Right atrium auricular region (tissue), 2 donors: ENCODE results near the gene FAM171A1. TPM values are rescaled to one million over a fixed set of nuclear protein-coding genes. Genes with fewer than 3 reads are reported as not detected.

ENCODE experiments used
- DNase-seq: peaks from one replicate; pipeline ENCODE4 v3.0.0-alpha.2; 2019; ENCODE audit warnings: low spot score
- H3K27ac ChIP-seq, 2 donors: fragments of 200-600 bp; sonication (generic); 1 replicate in 1 of 2; 2 replicates in 1 of 2; pipeline ENCODE4 v1.5.1; 2016 to 2019
- H3K27me3 ChIP-seq, 2 donors: fragments of 200-600 bp; sonication (generic); one replicate each; pipeline versions ENCODE4 v1.5.1 to v1.6.0; 2017 to 2019
- H3K36me3 ChIP-seq: fragments of 200-600 bp; sonication (generic); one replicate; pipeline ENCODE4 v1.5.1; 2016
- H3K4me1 ChIP-seq, 2 donors: fragments of 200-600 bp; sonication (generic); one replicate each; pipeline versions ENCODE4 v1.5.1 to v1.6.0; 2017 to 2019
- H3K4me3 ChIP-seq, 2 donors: fragments of 200-600 bp; sonication (generic); 1 replicate in 1 of 2; 2 replicates in 1 of 2; pipeline ENCODE4 v1.5.1; 2017 to 2019; ENCODE audit warnings: mild to moderate bottlenecking in 1 of 2, moderate library complexity in 1 of 2
- H3K9me3 ChIP-seq, 2 donors: fragments of 200-600 bp; sonication (generic); one replicate each; pipeline ENCODE4 v1.5.1; 2019
- total RNA-seq, 2 donors: library from RNA; depleted of rRNA; stranded (reverse); fragments of >200 nt; gene quantifications; one replicate each; pipeline ENCODE4 v1.1.0, GENCODE V29; 2016
- TF ChIP-seq, protein P1 (sequence below), 2 donors: fragments of 200-600 bp; sonication (generic); IDR thresholded peaks; one replicate each; pipeline ENCODE4 v1.5.1; 2019; ENCODE audit warnings: antibody characterized with exemption in 2 of 2

FAM171A1 gene
- total RNA-seq, 2 donors from 2014 or later, result 7.8 to 13.7 TPM

DNA sequence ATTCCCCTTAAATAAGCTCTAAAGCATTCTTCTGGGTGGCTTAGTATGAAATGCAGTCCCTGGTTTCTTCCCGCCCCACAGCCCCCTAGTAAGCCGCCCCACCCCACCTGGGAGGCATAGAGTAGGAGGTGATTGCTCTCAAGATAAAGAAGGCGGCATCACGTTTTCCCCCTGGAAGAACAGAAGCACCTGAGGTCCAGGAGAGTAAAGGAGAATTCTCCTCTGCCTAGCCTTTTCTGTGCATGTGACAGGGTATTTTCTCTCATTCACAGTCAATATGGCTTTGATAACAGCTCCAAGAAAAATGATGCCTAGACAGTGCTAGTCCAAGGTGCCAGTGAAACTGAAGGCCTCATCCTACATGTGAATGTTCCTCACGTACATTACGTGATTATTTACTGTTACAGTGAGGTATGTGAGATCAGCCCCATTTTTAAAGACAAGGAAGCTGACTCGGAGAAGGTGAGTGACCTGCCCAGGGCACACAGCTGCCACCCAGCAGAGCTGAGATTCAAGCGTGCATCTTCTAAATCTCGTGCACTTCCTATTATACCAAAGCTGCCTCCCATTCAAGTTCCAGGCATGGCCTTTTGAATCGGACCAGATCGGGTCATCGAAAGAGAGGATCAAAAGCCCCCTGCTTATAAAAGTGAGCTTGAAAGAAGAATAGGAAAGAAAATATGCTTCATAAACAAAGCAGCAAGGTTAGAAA lies 59.4 kb downstream of the FAM171A1 start:
- Histone ChIP-seq H3K9me3 (no peaks in the 10 kb centered on the region), H3K27me3 (no peaks in the 10 kb centered on the region), H3K27ac (no peak overlapping the region), H3K4me3 (no peak overlapping the region), H3K36me3 (no peaks in the 10 kb centered on the region), H3K4me1 (peaks cover 0 to 30% of the 10 kb centered on the region in 2 donors)
- TF ChIP-seq, protein P1, sequence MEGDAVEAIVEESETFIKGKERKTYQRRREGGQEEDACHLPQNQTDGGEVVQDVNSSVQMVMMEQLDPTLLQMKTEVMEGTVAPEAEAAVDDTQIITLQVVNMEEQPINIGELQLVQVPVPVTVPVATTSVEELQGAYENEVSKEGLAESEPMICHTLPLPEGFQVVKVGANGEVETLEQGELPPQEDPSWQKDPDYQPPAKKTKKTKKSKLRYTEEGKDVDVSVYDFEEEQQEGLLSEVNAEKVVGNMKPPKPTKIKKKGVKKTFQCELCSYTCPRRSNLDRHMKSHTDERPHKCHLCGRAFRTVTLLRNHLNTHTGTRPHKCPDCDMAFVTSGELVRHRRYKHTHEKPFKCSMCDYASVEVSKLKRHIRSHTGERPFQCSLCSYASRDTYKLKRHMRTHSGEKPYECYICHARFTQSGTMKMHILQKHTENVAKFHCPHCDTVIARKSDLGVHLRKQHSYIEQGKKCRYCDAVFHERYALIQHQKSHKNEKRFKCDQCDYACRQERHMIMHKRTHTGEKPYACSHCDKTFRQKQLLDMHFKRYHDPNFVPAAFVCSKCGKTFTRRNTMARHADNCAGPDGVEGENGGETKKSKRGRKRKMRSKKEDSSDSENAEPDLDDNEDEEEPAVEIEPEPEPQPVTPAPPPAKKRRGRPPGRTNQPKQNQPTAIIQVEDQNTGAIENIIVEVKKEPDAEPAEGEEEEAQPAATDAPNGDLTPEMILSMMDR (IDR thresholded peaks at IDR 0.05), result no peak
- no peak for DNase-seq

DNA sequence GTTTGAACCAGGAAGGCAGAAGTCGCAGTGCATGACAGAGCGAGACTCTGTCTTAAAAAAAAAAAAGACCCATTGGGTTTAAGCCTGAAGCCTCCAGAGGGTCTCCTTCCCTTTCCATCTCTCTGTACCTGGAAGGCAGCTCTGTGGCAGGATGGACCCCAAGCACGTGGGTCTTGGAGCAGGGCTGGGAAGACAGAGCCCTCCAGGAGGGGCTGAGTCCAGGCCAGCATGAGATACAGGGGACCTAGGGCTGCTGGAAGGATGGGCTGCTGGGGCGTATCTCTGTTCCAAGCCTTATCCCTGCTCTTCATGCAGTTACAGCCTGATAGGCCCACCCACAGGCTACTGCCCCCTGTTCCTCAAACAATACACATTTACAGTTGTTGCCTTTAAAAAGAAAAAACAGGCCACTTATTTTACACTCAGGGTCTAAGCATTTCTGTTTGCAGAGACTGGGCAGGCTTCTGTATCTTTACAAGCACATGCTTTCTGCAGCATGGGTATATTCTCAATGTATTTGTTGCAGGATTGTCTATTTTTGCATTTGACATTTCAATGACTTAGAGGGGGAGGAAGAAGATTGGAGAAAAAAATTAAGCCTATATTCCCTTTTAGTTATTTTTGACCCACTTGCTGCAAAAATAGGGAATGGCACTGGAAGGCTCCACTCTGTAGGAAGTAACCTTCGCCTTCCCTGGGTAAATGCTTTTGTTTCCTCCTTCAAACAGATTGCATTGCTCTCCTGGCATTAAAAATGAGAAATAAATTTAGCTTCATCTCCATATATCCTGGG lies 60.1 kb downstream of the FAM171A1 start:
- DNase-seq, result no peak
- H3K4me3 ChIP-seq, result no peak overlapping the region
- no peaks in the 10 kb centered on the region for H3K27me3 ChIP-seq
- H3K36me3 ChIP-seq, result no peaks in the 10 kb centered on the region
- no peaks in the 10 kb centered on the region for H3K9me3 ChIP-seq
- TF ChIP-seq, protein P1 (IDR thresholded peaks at IDR 0.05), result no peak
- peaks cover 0 to 30% of the 10 kb centered on the region in 2 donors for H3K4me1 ChIP-seq
- no peak overlapping the region for H3K27ac ChIP-seq

DNA sequence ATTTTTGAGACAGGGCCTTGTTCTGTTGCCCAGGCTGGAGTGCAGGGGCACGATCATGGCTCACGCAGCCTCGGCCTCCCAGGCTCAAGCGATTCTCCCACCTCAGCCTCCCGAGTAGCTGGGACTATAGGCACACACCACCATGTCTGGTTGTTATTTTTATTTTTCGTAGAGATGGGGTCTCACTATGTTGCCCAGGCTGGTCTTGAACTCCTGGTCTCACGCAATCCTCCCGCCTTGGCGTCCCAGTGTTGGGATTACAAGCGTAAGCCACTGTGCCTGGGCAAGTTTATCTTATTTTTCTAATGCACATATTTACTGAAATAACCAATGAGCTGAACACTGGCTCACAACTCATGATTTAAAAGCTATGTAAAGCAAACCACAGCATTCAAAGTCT lies 61.9 kb downstream of the FAM171A1 start:
- Histone ChIP-seq H3K9me3 (no peaks in the 10 kb centered on the region), H3K4me1 (peaks cover 0 to 25% of the 10 kb centered on the region in 2 donors), H3K36me3 (no peaks in the 10 kb centered on the region), H3K4me3 (no peak overlapping the region), H3K27me3 (no peaks in the 10 kb centered on the region), H3K27ac (no peak overlapping the region)
- no peak for DNase-seq
- TF ChIP-seq, protein P1 (IDR thresholded peaks at IDR 0.05), result no peak

DNA sequence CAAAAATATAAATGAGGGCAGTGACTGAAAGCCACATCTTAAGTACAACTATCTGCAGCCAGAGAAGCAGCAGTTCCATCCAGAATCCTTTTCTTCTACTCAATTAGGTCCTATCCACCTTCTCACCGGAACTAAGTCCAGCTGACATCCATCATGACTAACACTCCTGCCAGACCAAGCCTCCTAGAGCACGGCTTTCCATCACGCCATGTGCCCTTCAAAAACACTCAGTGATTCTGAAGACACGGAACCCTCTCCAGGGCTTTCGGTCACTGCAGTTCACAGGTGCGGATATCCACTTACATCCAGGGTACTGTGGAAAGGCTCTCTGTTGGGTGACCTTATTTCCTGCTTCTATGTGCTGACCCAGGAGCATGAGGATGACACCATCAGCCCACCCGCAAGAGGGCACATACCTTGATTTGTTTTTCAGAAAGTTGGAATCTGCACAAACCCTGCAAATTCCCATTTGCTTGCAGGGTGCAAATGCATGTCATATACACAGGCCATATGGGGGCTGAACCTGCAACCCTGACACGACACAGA lies 64.3 kb downstream of the FAM171A1 start:
- no peak overlapping the region for H3K27ac ChIP-seq
- peaks cover 0 to under 1% of the 10 kb centered on the region in 2 donors for H3K4me1 ChIP-seq
- TF ChIP-seq, protein P1 (IDR thresholded peaks at IDR 0.05), result no peak
- no peaks in the 10 kb centered on the region for H3K27me3 ChIP-seq
- H3K4me3 ChIP-seq, result no peak overlapping the region
- no peak for DNase-seq
- no peaks in the 10 kb centered on the region for H3K36me3 ChIP-seq
- no peaks in the 10 kb centered on the region for H3K9me3 ChIP-seq

DNA sequence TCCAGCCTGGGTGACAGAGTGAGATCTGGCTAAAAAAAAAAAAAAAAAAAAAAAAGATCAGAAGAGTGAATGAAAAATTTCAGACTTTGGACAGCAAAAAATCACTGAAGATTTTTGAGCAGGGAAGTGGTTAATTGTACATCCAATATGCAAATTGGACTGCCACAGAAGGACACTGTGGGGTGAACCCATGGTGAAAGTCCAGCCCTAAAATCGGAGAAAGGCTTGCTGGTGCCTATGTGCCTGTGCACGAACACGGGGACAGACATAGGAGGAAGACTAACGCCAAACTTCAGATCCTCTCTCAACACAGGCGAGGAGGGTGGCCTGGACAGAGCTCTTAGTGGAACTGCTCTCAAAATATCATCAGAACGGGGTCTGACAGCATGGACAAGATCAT lies 65.5 kb downstream of the FAM171A1 start:
- no peak overlapping the region for H3K27ac ChIP-seq
- no peaks in the 10 kb centered on the region for H3K4me1 ChIP-seq
- no peak overlapping the region for H3K4me3 ChIP-seq
- TF ChIP-seq, protein P1 (IDR thresholded peaks at IDR 0.05), result no peak
- no peaks in the 10 kb centered on the region for H3K9me3 ChIP-seq
- H3K36me3 ChIP-seq, result no peaks in the 10 kb centered on the region
- no peak for DNase-seq
- H3K27me3 ChIP-seq, result no peaks in the 10 kb centered on the region
